NCI-H82 (cell line): ENCODE data around the gene HMGA1.

Experiments used
- DNase-seq: peaks from one replicate; lab custom pipeline; 2025; lab: John Stamatoyannopoulos, UW

The HMGA1 gene

GRCh38 chr6:34236443-34237315 lies at the start of gene HMGA1:
TSS of gene HMGA1 (plus strand) at chr6:34236873. CDS start at chr6:34240781, 3,908 bp downstream.
- DNase-seq, result peak; percentile 98

- DNase-seq, result no peak
These were observed 46.7 kb upstream of the HMGA1 start for GRCh38 chr6:34189806-34190503.

GRCh38 chr6:34190504-34191122 lies 46.1 kb upstream of the HMGA1 start:
- DNase-seq, result no peak

GRCh38 chr6:34194772-34195171 lies 41.9 kb upstream of the HMGA1 start:
- DNase-seq, result no peak

GRCh38 chr6:34195726-34196115 lies 41.0 kb upstream of the HMGA1 start:
- DNase-seq, result no peak

- DNase-seq, result peak; percentile 81
These were observed 40.4 kb upstream of the HMGA1 start for GRCh38 chr6:34196116-34196832.

GRCh38 chr6:34196833-34197195 lies 39.9 kb upstream of the HMGA1 start:
- DNase-seq, result no peak

- DNase-seq, result no peak
These were observed 36.2 kb upstream of the HMGA1 start for GRCh38 chr6:34200340-34200971.

GRCh38 chr6:34201455-34202107 lies 35.1 kb upstream of the HMGA1 start:
- no peak for DNase-seq

- no peak for DNase-seq
These were observed 34.1 kb upstream of the HMGA1 start for GRCh38 chr6:34202329-34203201.

- DNase-seq, result no peak
These were observed 32.0 kb upstream of the HMGA1 start for GRCh38 chr6:34204693-34205092.

GRCh38 chr6:34205466-34205865 lies 31.2 kb upstream of the HMGA1 start:
- DNase-seq, result no peak

GRCh38 chr6:34205916-34206315 lies 30.8 kb upstream of the HMGA1 start:
- no peak for DNase-seq

- no peak for DNase-seq
These were observed 29.9 kb upstream of the HMGA1 start for GRCh38 chr6:34206726-34207125.

GRCh38 chr6:34207695-34208443 lies 28.8 kb upstream of the HMGA1 start:
- no peak for DNase-seq

- no peak for DNase-seq
These were observed 22.9 kb upstream of the HMGA1 start for GRCh38 chr6:34213772-34214171.

GRCh38 chr6:34218691-34219090 lies 18.0 kb upstream of the HMGA1 start:
- no peak for DNase-seq

- no peak for DNase-seq
These were observed 13.2 kb upstream of the HMGA1 start for GRCh38 chr6:34223381-34223955.
